Neural crest cell (in vitro differentiated cells): ENCODE results near the gene SLC38A9. TPM values are rescaled to one million over a fixed set of nuclear protein-coding genes. Genes with fewer than 3 reads are reported as not detected.
A peak's percentile ranks its signal among the peaks of the same experiment; 100 is the strongest.

ENCODE experiments used
- DNase-seq: peaks from one replicate; pipeline ENCODE4 v3.0.0; 2021; ENCODE audit warnings: low read depth, mixed read lengths, low spot score
- H3K27ac Mint-ChIP-seq: one replicate; pipeline ENCODE4 v1.8.0; 2021; ENCODE audit warnings: mild to moderate bottlenecking, mixed read lengths; ENCODE audit not compliant: unreplicated experiment
- H3K27me3 Mint-ChIP-seq: 2 replicates; pipeline ENCODE4 v1.8.0; 2021; ENCODE audit warnings: low read depth, mild to moderate bottlenecking, mixed read lengths
- H3K36me3 Mint-ChIP-seq: 2 replicates; pipeline ENCODE4 v1.8.0; 2021; ENCODE audit warnings: low read depth, mild to moderate bottlenecking, mixed read lengths
- H3K4me1 Mint-ChIP-seq: 2 replicates; pipeline ENCODE4 v1.8.0; 2021; ENCODE audit warnings: mixed read lengths
- H3K4me3 Mint-ChIP-seq: one replicate; pipeline ENCODE4 v1.8.0; 2021; ENCODE audit warnings: mild to moderate bottlenecking, mixed read lengths
- H3K9me3 Mint-ChIP-seq: 2 replicates; pipeline ENCODE4 v1.8.0; 2021; ENCODE audit warnings: mixed read lengths
- CTCF ChIP-seq: fragments of 200-600 bp; sonication (generic); conservative IDR thresholded peaks from 2 replicates; pipeline ENCODE4 v1.5.0; 2021; ENCODE audit warnings: antibody characterized with exemption, mild to moderate bottlenecking
- total RNA-seq: library from RNA; stranded (reverse); gene quantifications from 2 replicates; pipeline ENCODE4 v1.2.1, GENCODE V29; 2021

The SLC38A9 gene
- total RNA-seq, 1 donor from 2014 or later = 25.3 TPM

- Mint-ChIP-seq H3K36me3 (peaks cover 2% of the 10 kb centered on the region), H3K9me3 (peaks cover 3% of the 10 kb centered on the region), H3K4me3 (no peak overlapping the region), H3K4me1 (peaks cover 29% of the 10 kb centered on the region), H3K27me3 (no peaks in the 10 kb centered on the region), H3K27ac (no peak overlapping the region)
- no peak for DNase-seq
- TF ChIP-seq CTCF = no peak
Measured at GRCh38 chr5:55675119-55675518, 37.0 kb downstream of the SLC38A9 start.

GRCh38 chr5:55674340-55674739, 37.8 kb downstream of the SLC38A9 start:
- DNase-seq = no peak
- peaks cover 3% of the 10 kb centered on the region for H3K9me3 Mint-ChIP-seq
- H3K27me3 Mint-ChIP-seq = no peaks in the 10 kb centered on the region
- no peak for TF ChIP-seq CTCF
- H3K4me1 Mint-ChIP-seq = peaks cover 29% of the 10 kb centered on the region
- peaks cover 2% of the 10 kb centered on the region for H3K36me3 Mint-ChIP-seq
- H3K27ac Mint-ChIP-seq = no peak overlapping the region
- H3K4me3 Mint-ChIP-seq = peak overlapping the region; percentile 4

GRCh38 chr5:55672477-55672911, 39.6 kb downstream of the SLC38A9 start:
- Mint-ChIP-seq H3K27ac (peak overlapping the region; percentile 0), H3K36me3 (peaks cover 2% of the 10 kb centered on the region)

GRCh38 chr5:55671975-55672374, 40.1 kb downstream of the SLC38A9 start:
- no peak for TF ChIP-seq CTCF
- Mint-ChIP-seq H3K4me3 (no peak overlapping the region), H3K9me3 (peaks cover 3% of the 10 kb centered on the region), H3K27me3 (no peaks in the 10 kb centered on the region), H3K27ac (peak overlapping the region; percentile 0), H3K4me1 (peaks cover 35% of the 10 kb centered on the region), H3K36me3 (peaks cover 2% of the 10 kb centered on the region)
- no peak for DNase-seq

More at GRCh38 chr5:55672477-55672911, 39.6 kb downstream of the SLC38A9 start:
- Mint-ChIP-seq H3K4me1 (peaks cover 35% of the 10 kb centered on the region), H3K27me3 (no peaks in the 10 kb centered on the region), H3K9me3 (peaks cover 3% of the 10 kb centered on the region), H3K4me3 (peak overlapping the region; percentile 3)
- no peak for TF ChIP-seq CTCF
- no peak for DNase-seq

GRCh38 chr5:55668356-55668755, 43.8 kb downstream of the SLC38A9 start:
- Mint-ChIP-seq H3K27me3 (no peaks in the 10 kb centered on the region), H3K36me3 (peaks cover 2% of the 10 kb centered on the region), H3K4me3 (no peak overlapping the region), H3K27ac (peak overlapping the region; percentile 14), H3K4me1 (peaks cover 20% of the 10 kb centered on the region), H3K9me3 (no peaks in the 10 kb centered on the region)
- TF ChIP-seq CTCF = no peak
- no peak for DNase-seq

- no peak overlapping the region for H3K4me3 Mint-ChIP-seq
- peaks cover 2% of the 10 kb centered on the region for H3K36me3 Mint-ChIP-seq
- no peak overlapping the region for H3K27ac Mint-ChIP-seq
- DNase-seq = no peak
- H3K9me3 Mint-ChIP-seq = no peaks in the 10 kb centered on the region
- H3K27me3 Mint-ChIP-seq = no peaks in the 10 kb centered on the region
- H3K4me1 Mint-ChIP-seq = peaks cover 16% of the 10 kb centered on the region
- TF ChIP-seq CTCF = no peak
Measured at GRCh38 chr5:55667938-55668337, 44.2 kb downstream of the SLC38A9 start.
